Measurements from ENCODE around the gene NCOA4.
"Not testable (repeated sequence)": the region's sequence is repeated elsewhere in the genome, so short reads cannot be mapped to it uniquely, and the experiment has no call there.

Gene NCOA4

DNA sequence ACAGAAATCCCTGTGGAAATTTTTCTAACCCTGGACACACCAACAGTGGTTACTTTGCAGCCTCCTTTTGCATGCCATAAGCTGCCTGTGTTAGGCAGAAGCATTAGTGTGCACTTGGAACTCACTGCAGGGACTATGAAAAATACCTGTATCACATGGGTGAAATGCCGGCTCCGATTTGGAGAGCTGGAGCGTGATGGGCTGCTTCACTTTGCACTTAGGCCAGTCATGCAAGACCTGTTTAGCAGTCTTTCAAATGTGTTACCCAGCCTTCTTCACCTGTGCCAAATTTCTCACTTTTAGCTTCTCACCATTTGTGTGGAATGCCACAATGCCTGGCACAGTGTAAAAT lies 11.3 kb downstream of the NCOA4 start:
- DNase-seq: no peak

DNA sequence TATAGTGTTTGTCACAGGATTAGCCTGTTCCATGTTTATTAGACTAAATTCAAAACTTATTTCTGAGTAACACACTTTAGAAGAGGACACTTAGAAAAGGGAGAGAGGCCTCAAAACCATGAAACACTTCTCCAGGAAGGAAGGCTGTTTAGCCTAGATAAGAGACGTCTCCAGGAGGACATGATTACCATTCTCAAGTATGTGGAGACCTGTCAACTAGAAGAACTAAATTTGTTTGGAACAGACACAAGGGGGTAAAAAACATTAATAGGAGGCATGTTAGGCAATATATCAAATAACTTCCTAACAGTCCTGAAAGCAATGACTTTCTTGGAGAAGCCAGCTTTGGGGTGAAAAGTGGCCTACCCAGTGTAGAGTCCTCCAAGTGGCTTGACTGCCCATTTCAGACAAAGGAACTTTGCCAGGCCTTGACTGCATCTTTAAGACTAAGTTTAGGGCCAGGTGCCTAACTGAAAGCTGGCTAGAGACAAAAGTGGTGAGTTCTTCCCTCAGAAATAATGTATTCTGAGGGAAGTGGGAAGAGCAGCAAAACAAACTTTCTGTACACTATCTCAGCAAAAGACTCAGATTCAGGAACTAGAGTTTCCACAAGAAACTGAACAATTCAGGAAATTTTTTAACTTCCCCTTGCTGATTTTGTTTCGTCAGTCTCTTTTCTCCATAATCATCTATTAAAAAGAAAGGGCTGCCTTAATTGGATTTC lies 11.8 kb downstream of the NCOA4 start:
- no peak for DNase-seq

DNA sequence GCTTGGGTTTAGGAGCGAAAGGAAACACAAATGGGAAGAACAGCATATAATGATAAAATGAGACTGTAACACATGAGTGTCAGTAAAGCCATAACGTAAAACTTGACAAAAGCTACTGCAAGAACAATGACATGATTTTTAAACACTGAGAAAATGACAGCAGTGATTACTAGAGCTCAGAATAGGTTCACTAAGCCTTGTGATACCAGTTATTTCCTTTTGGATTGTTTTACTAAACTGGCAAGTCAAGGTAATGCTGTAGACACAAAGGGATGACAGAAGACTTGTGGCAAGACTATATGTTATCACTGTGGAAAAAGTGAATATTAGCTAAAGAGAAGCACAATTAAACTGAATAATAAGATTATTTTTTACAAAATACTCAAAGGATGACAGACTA lies 12.7 kb downstream of the NCOA4 start:
- no peak for DNase-seq

DNA sequence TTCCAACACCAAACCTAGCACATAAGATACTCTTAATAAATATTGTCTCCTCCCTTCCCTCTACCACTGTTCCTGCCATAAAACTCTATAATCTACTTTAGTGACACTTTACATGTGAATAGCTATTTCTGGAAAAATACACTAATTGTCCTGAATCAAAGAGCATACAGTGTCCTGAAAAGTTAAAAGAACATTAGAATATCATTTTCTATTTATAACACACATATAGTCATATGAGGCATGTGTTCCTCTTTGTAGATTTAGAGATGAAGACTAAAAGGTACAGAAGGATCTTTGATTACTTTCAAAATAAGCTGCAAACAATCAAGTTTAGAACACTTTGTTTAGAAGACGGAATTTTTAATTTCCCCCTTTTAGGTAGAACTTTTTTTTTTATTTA lies 13.6 kb downstream of the NCOA4 start:
- DNase-seq: no peak

DNA sequence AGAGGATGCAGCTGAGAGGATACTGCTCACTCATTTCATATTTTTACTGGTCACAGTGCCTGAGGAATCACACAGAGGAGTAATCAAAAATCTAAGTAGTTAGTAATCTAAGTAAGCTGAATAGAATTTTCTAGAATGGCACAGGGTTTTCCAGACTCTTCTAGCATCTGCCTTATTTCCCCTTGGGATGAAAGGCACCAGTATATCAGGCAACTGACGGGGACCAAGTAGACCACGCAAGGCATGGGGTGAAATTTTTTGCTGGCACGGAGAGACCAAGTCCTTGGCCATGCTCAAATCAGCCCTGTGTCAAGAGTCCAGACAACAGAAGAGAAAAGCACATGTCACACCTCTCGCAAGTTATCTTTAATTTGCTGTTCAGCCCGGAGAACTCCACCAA lies 14.2 kb downstream of the NCOA4 start:
- DNase-seq: no peak

DNA sequence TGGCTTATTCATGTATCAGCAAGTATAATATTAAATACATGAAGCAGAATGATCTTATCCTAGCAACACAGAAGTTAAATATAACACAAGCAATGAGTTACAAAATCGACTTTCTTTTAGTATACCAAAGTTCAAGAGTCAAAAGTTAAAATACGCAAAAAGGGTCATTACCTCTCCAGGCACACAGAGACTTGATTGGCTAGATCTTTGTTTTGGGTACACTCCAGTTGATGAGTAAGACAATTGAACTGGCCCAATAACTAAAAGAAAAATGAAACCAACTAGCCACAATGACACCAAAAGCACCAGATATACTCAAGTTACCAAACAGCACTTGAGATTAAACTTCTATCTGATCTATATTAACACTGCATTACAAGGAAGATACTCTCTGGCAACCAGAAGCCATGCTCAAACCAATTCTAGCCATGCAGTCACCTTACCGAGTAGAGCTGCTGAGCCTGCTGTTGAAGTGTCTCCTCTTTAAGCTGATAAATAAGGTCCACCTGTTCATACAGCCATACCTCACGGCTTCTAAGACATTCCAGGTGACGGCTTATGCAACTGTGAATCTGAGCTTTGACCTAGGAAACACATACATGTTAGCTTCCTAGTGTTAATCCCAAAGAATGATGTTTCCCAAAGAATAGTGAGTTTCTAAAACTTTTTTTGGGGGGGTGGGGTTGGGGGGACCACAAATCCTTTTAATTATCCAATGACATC lies 15.6 kb downstream of the NCOA4 start:
- DNase-seq: no peak

DNA sequence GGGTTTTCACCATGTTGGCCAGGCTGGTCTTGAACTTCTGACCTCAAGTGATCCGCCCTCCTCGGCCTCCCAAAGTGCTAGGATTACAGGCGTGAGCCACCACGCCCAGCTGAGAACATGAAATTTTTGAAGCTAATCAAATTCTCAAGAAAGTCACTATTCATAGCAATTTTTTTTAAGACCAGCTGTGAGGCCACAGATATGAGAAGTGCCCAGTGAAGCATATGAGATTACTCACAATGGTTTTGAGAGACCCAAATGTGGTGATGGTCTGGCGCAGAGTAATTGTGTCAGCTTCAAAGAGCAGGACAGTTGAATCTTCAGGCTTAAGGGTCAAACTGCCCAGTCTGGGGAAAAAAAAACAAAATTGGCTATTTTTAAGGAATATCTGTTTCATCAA lies 16.2 kb downstream of the NCOA4 start:
- no peak for DNase-seq

DNA sequence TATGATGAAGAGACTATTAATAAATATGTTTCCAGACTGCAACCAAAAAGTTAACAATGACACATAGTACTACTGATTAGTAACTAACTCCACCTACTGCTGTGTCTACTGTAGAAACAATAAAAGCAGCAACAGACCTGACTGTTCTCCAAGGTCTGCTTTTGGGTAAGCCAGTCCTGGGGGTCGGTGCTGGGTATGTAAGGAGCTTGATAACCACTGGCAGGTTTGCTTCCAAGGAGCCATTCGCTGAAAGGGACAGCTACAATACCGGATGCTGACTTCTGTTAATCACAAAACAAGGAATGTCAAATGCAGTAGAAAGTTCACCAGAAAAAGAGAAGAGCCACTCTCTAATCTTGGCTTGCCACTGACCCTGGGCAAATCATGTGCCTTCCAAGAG lies 17.7 kb downstream of the NCOA4 start:
- DNase-seq: no peak

DNA sequence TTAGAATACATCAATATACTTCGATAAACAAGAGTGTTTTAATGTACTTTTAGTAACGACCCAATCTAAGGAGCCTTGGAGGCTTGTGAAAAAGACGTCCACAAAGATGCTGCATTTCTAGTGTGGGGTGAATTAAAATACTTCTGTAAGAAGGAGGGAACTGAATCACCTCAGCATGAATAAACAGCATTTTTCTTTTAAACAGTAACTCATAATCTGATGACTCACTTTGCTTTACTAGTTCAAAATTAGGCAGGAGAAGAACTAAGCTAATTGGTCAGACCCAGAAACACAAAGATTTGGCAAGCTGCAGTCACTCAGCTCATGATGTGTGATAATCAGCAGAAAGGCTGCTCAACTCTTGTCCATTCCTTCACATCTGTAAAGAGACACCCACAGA lies 24.2 kb downstream of the NCOA4 start:
- DNase-seq: no peak

DNA sequence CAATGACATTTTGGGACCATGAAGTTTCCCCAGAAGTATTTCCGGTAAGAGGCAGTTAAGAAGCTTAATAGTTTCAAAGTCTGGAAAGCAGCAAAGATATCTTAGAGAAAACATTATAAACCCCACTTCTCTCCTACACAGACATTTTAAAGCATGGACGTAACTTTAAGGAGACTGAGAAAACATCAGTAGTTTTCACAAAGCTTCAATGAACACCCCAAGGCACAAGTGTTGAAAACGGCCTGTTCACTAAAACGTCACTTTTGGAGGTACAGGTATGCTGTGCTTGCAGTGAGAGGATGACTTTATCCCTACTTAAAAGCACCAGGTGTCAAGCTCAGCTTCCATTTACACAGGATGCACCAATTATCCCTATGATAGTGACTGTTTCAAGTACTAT lies 25.0 kb downstream of the NCOA4 start:
- DNase-seq: no peak

DNA sequence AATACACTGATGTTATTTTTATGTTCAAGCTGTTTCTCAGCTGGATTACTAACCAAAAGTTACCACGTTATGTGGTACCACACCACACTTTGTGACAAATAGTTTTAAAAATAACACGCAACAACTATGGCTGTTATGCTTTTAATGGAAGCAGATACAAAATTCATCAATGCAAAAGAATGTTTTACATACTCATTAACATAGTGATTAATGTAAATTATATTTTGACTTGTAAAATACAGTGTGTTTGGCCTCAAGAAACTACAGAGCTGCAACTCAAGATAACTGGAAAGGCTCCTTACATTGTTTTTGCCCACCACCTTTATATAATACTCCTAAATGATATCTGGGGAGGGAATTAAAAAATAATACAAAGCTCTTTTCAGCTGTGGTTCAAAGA lies 25.5 kb downstream of the NCOA4 start:
- DNase-seq: no peak

DNA sequence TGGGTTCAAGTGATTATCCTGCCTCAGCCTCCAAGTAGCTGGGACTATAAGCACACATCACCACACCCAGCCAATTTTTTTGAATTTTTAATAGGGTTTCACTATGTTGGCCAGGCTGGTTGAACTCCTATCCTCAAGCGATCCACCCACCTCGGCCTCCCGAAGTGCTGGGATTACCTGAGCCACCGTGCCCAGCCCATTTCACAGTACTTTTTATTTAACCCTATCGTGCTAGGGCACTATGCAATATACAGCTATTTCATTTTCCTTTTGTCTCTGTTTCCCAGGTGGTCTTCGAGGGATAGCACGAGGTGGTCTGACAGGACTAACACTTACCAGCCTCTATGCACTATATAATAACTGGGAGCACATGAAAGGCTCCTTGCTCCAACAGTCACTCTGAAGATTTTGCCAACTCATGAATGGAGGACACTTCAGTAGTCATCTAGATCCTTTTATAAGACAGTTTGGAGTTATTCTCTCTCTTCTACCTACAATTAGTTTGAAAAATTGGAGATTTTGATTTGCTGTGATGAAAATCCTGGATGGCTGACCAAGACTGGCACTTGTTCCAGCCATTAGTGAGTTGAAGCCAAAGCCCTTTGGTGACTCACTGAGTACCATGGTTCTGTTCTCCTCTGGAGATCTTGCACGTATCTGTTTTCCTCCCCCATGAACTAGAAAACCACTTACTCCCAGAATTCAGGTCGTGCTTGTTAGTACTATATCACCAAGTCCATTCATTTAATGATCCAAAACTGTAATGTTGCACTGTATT lies 27.3 kb downstream of the NCOA4 start:
- no peak for DNase-seq

DNA sequence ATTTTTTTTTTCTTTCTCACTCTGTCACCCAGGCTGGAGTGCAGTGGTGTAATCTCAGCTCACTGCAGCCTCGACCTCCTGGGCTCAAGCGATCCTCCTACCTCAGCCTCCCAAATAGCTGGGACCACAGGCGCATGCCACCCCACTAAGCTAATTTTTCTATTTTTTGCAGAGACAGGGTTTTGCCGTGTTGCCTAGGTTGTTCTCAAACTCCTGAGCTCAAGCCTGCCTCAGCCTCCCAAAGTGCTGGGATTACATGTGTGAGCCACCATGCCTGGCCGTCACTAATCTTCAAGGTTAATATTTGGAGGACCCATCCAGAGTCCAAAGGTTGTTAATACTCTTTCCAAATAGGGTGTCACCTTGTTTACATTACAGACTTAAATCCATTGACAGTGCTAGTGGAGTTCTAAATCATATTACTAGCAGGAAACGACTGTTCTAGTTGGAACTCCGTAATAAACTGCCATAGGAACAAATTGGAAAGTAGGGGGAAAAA lies 28.2 kb downstream of the NCOA4 start:
- not testable (repeated sequence) for DNase-seq

DNA sequence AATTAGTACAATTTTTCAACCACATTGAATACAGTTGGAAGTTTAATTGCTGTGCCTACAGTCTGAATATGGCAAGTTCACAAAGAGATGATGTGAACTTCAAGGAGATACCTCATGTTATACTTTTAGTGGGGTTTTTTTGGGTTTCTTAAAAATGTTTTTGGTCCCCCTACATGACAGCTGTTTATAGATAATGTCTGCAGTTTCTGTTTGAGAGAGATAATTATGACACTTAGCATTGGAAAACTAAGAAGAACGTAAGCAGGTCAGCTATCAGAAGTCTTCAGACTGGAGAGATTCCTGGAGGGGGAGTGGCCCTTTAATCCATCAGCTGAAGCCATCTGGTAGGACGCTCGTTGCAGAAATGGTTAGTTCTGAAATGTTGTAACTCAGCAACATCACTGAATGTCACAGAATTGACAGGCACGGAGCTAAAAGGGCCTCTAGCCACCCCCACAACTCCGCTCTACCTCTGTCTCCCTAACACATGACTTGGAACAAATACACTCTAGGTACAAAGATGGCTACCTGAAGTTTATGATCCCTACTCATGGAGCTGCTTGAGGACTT lies 29.2 kb downstream of the NCOA4 start:
- DNase-seq: no peak

DNA sequence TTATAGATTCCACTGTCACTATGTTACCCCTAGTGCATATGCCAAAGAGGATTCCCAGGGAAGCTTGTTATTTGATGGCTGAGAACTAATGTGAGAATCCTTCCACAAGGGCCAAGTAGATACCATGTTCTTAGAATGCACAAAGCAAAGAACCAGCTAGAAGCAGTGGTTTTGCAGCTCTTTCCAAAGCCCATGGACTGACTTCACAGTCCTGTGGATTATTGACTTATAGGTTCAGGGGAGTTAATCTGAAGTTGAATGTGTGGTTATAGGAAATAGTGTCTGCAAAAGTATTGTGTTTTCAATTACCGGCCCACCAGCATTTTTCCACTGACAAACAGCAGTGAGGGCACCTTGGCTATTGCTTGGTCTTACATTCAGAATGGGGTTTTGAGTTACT lies 29.9 kb downstream of the NCOA4 start:
- no peak for DNase-seq

DNA sequence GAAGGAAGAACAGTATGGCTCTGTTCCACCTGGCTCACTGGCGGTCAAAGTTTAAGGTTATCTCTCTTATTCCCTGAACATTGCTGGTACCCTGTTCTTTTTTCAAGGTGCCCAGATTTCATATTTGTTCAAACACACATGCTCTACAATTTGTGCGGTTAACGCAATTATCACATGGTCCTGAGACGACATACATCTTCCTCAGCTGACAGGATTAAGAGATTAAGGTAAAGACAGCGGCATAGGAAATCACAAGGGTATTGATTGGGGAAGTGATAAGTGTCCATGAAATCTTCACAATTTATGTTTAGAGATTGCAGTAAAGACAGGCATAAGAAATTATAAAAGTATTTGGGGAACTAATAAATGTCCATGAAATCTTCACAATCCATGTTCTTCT lies 30.5 kb downstream of the NCOA4 start:
- DNase-seq: not testable (repeated sequence)

DNA sequence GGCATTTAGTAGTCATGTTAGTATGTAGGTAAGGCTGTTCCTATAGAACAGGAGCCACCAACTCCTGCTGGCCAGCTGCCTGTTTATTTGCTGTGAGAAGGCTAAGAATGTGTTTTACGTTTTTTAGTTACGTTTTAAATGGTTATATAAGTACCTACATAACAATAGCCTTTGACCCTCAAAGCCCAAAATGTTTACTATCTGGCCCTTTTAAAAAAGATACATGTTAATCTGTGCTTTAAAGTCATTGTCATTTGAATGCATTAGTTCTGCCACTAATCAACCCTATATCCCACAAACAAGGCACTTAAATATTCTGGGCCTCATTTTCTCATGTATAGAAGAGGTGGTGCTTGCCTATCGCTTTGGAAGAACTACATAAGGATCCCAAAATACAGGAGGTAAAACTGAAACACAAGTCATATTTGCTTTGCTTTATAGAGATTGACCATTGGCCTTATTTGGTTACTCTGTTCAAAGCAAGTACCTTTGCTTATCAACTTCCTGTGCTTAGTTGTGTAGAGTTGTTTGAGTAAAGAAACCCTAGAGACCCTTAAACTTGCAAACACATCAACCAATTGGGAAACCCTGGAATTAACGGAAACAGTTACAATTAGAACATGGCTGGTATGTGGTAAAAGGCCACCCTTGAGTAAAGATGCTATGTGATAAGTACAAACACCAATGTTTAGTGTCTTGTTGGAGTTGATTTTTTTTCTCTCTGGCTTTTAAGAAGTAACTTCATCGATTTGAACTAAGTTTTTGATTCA lies 32.2 kb downstream of the NCOA4 start:
- no peak for DNase-seq

DNA sequence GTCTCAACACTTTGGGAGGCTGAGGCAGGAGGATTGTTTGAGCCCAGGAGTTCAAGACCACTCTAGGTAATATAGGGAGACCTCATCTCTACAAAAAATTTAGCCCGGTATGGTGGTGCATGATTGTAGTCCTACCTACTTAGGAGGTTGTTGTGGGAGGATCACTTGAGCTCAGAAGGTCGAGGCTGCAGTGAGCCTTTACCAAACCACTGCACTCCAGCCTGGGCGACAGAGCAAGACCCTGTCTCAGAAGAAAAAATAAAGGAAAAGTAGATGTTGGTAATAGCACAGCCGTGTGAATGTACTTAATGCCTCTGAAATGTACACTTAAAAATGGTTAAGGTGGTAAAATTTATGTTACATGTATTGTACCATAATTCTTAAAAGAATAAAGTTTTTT lies 32.9 kb downstream of the NCOA4 start:
- no peak for DNase-seq

DNA sequence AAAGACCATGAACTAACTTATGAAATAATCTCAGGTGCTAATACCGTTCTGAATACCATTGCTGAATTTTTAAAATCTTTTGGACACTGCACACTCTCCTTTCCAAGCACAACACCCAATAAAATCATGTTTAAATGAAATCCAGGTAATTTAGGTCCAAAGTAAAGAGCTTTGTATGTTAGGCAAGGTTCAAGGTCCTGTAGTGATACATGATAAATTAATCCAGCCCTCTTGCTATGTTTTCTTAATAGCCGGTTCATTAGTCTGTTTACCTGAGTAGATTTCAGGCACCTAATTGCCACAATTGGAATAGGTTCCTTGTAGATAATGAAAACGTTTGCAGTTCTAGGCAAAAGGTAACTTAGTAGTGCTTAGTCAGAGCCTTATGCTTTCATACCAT lies 44.8 kb downstream of the NCOA4 start:
- not testable (repeated sequence) for DNase-seq

DNA sequence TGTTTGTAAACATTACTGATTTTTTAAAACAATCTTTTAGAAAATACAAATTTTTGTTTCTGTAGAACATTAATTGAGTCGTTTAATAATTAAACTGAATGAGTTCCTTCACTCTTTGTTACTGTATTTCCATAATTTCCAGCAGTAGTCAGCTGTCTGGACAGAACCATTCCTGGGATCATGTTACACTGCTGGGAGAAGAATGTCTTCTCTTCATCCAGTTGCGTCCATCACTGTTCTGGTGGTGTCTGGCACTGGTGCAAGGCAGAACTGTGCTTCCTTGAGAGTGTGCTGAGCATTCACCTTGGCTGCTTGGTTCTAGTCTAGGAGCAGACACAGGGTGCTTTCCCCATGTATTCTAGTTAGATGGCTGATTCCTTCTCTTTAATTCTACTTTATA lies 46.0 kb downstream of the NCOA4 start:
- DNase-seq: not testable (repeated sequence)

DNA sequence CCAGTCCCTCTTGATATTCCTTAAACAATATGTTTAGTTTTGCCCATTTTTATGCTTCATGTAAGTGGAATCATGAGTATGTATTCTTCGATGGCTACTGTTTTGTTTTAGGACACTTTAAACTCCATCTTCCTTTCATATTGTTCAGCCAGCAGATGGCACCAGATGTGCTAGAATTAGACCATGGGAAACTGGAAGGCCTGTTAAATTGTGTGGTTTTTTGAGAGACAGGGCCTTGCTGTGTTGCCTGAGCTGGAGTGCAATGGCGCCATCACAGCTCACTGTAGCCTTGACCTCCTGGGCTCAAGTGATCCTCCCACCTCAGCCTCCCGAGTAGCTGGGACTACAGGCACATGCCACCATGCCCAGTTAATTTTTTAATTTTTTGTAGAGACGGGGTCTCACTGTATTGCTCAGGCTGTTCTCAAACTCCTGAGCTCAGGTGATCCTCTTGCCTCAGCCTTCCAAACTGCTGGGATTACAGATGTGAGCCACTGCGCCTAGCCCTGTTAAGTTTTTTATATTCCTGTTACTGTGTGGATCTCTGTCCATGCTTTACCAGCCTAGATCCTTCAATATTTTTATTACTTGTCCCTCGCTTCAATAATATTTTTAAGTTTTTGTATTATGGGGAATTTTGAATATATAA lies 46.8 kb downstream of the NCOA4 start:
- peak; percentile 32 for DNase-seq

DNA sequence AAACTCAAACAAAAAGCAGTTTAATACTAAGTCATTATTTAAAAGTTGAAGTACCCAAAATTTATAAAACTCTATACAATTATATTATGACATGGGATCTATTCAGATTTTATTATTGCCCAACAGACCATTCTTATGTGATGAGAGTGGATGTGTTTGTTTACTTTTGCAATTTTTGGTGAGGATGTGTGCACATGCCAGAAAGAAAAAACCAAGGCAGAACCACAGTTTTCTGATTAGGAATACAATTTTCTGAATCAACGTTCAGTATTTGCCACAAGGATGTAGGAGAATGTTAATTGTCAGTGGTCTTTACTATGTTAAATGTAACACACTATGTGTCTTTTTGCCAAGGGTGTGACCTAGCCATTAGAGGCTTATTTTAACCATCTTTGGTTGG lies 49.1 kb downstream of the NCOA4 start:
- not testable (repeated sequence) for DNase-seq
